Right ventricle myocardium superior (tissue), 1 donor: Measurements from ENCODE around the gene TOX2. TPM values are rescaled to one million over a fixed set of nuclear protein-coding genes. Genes with fewer than 3 reads are reported as not detected.

Experiments
- ATAC-seq: fragments of 200-7000 bp; cut with Tn5 transposase; one replicate; pipeline ENCODE4 v1.9.1; 2020; ENCODE audit warnings: mild to moderate bottlenecking; ENCODE audit not compliant: poor library complexity
- DNase-seq: peaks from one replicate; pipeline ENCODE4 v3.0.0-alpha.2; 2020
- intact Hi-C: fragments of 100-400 bp; cut with DNase I; formaldehyde crosslinking; loops from one replicate; pipeline ENCODE4 v1.11.2; 2022
- total RNA-seq: library from RNA; stranded (reverse); fragmentation: NEBNext Ultra II Directional; extraction: Animal tissue kit (Norgen Biotek cat#: 25700); gene quantifications from one replicate; pipeline ENCODE4 v1.2.1, GENCODE V29; 2021
- donor health status: DM: no; HTN: yes; CAD: no; lungs with severe emphysema.

The TOX2 gene
- total RNA-seq, 1 donor from 2014 or later, result 0.46 TPM

GRCh38 chr20:44115762-44116644 lies 201.4 kb downstream of the TOX2 start:
- intact Hi-C loops, result loop anchor here (2.0 kb wide), 1 partner anchor 75 kb away; no protein-coding TSS in a partner anchor
- DNase-seq (no peak), ATAC-seq (peak; percentile 5)

DNA sequence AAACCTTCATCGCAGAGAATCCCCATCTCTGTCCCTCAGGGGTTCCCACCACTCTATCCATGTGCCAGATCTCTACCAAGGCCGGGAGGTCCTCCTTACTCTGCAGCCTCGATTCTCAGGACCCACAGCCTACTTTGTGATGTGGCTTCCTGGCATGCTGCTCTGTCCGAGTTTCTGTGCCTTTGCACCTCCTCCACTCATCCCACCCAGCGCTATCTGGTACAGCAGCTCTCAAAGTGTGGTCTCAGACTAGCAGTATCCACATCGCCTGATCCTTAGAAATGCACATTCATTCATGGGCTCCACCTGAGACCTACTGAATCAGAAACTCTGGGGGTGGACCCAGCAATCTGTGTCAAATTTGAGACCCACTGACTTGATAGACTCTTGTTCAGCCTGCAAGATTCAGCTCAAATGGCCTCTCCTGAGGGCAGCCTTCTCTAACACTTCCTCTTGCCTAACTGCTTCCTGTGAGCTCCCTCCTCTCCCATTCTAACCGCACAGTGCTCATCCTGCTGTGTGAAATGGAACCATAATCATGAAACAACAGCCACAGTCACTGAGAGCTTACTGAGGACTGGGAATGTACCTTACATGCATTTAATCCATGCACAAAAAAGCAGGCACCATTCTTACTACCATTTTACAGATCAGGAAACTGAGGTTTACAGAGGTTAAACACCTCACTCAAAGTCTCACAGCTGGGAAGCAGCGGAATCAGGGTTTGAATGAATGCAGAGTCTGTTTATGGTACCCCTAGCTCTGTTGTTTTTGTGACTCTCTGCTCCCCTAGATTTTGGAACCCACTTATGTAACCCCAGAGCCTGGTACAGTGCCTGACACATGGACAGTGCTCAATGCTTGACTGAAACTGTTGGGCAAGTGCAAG lies 202.9 kb downstream of the TOX2 start:
- DNase-seq (no peak), ATAC-seq (peak; percentile 8)
- intact Hi-C loops, result loop anchor here (2.0 kb wide), 1 partner anchor 73 kb away; no protein-coding TSS in a partner anchor

DNA sequence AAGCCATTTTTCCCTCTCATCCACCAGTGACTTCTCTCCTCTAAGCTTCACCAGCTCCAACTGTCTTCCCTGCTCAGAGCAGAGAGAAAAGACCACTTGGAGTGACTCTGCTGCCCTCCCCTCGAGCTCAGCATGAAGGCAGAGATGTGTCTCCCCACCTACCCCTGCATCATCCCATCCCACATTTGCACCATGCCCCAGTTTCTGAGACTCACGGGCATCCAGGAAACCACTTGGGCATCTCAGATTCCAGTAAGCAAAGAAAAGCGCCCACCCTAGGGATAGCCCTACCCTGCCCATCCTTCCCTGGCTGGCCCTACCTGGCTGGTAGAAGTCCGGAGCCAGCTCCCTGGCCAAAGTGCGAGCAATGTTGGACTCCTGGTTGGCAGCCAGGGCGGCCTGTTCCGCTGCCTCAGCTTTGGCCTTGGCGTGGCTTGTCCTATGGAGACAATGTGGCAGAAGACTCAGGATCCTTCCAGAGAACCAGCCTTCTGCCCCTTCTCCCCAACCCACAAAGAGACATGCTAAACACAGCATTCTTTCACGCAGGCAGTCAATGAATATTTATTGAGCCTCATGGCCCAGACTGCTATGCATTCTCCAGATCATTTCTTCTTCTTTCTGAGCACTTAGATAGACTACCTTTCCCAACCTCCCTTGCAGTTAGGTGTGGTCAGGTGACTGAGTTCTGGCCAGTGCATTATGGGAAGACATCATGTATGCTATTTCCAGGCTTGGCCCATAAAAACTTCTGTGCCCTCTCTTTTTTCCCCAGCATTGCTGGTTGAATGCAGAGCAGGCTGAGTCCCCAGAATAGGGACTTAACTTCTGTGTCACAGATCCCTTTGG lies 203.8 kb downstream of the TOX2 start:
- intact Hi-C loops, result no loop called here
- ATAC-seq (no peak), DNase-seq (no peak)

Other genes with a start within 250 kb of the TOX2 start
- gene MYBL2, start 247.7 kb upstream of the TOX2 start, total RNA-seq, result 0.78 TPM
- not detected for gene GTSF1L, start 187.8 kb upstream of the TOX2 start, total RNA-seq